ENCODE data around the gene TMEM135. TPM values are rescaled to one million over a fixed set of nuclear protein-coding genes. Genes with fewer than 3 reads are reported as not detected.

The TMEM135 gene
- total RNA-seq, 1 experiment from 2014 or later = 70.3 TPM

GRCh38 chr11:87300640-87301380, 263.1 kb downstream of the TMEM135 start:
- intact Hi-C loops (cut with micrococcal nuclease; ENCODE audit: unreplicated experiment) = no loop called here
- Histone ChIP-seq H3K36me3 (ENCODE audit: insufficient read depth, low read length, poor library complexity, severe bottlenecking) (no peaks in the 10 kb centered on the region), H3K9me3 (ENCODE audit: low read depth, low read length, poor library complexity, severe bottlenecking) (no peaks in the 10 kb centered on the region), H3K4me3 (ENCODE audit: low read depth, low read length, poor library complexity, severe bottlenecking) (no peak overlapping the region), H3K27me3 (replicated peaks; ENCODE audit: insufficient read depth, low read depth, low read length, poor library complexity) (no peaks in the 10 kb centered on the region), H3K27ac (ENCODE audit: low read depth, low read length, poor library complexity, severe bottlenecking) (peak overlapping the region; percentile 20), H3K4me1 (ENCODE audit: insufficient read depth, low read length, poor library complexity, severe bottlenecking) (peaks cover 39% of the 10 kb centered on the region)
- ChIA-PET CTCF (interaction anchor here (0.5 to 1.1 kb wide), 4 partner anchors 12 to 430 kb away, joined by 3 to 8 read pairs (median 4); no protein-coding TSS in a partner anchor), POLR2A (ENCODE audit: low non-redundant PET) (no interaction called here)
- TF ChIP-seq CTCF (conservative IDR thresholded peaks at IDR 0.05; ENCODE audit: low read depth, low read length) = peak; percentile 32; the same call in 1 of the 2 replicates
- no peak for TF ChIP-seq EZH2 (IDR thresholded peaks at IDR 0.05; ENCODE audit: borderline replicate concordance, low read depth, low read length, poor library complexity, severe bottlenecking)
- no TSS peak for BruUV-seq (replicated peaks)
- no peak for DNase-seq (ENCODE audit: low spot score)

- no peak for DNase-seq (ENCODE audit: low spot score)
- POLR2A ChIA-PET (ENCODE audit: low non-redundant PET) = no interaction called here
- Histone ChIP-seq H3K9me3 (ENCODE audit: low read depth, low read length, poor library complexity, severe bottlenecking) (no peaks in the 10 kb centered on the region), H3K4me1 (ENCODE audit: insufficient read depth, low read length, poor library complexity, severe bottlenecking) (peaks cover 50% of the 10 kb centered on the region), H3K27me3 (replicated peaks; ENCODE audit: insufficient read depth, low read depth, low read length, poor library complexity) (no peaks in the 10 kb centered on the region), H3K27ac (ENCODE audit: low read depth, low read length, poor library complexity, severe bottlenecking) (no peak overlapping the region), H3K36me3 (ENCODE audit: insufficient read depth, low read length, poor library complexity, severe bottlenecking) (no peaks in the 10 kb centered on the region), H3K4me3 (ENCODE audit: low read depth, low read length, poor library complexity, severe bottlenecking) (no peak overlapping the region)
- TF ChIP-seq CTCF (conservative IDR thresholded peaks at IDR 0.05; ENCODE audit: low read depth, low read length) (no peak), EZH2 (IDR thresholded peaks at IDR 0.05; ENCODE audit: borderline replicate concordance, low read depth, low read length, poor library complexity, severe bottlenecking) (no peak)
- no TSS peak for BruUV-seq (replicated peaks)
- intact Hi-C loops (cut with micrococcal nuclease; ENCODE audit: unreplicated experiment) = no loop called here
- CTCF ChIA-PET = interaction anchor here (0.5 kb wide), 1 partner anchor 13 kb away, joined by 8 read pairs; no protein-coding TSS in a partner anchor
Observed at GRCh38 chr11:87301785-87302540, 264.2 kb downstream of the TMEM135 start.

- H3K9me3 ChIP-seq (ENCODE audit: low read depth, low read length, poor library complexity, severe bottlenecking) = no peaks in the 10 kb centered on the region
- no TSS peak for BruUV-seq (replicated peaks)
- TF ChIP-seq CTCF (conservative IDR thresholded peaks at IDR 0.05; ENCODE audit: low read depth, low read length) (no peak), EZH2 (IDR thresholded peaks at IDR 0.05; ENCODE audit: borderline replicate concordance, low read depth, low read length, poor library complexity, severe bottlenecking) (no peak)
- H3K27me3 ChIP-seq (replicated peaks; ENCODE audit: insufficient read depth, low read depth, low read length, poor library complexity) = no peaks in the 10 kb centered on the region
- CTCF ChIA-PET = no interaction called here
- no peaks in the 10 kb centered on the region for H3K36me3 ChIP-seq (ENCODE audit: insufficient read depth, low read length, poor library complexity, severe bottlenecking)
- H3K4me3 ChIP-seq (ENCODE audit: low read depth, low read length, poor library complexity, severe bottlenecking) = no peak overlapping the region
- peaks cover 49% of the 10 kb centered on the region for H3K4me1 ChIP-seq (ENCODE audit: insufficient read depth, low read length, poor library complexity, severe bottlenecking)
- DNase-seq (ENCODE audit: low spot score) = no peak
- no peak overlapping the region for H3K27ac ChIP-seq (ENCODE audit: low read depth, low read length, poor library complexity, severe bottlenecking)
- POLR2A ChIA-PET (ENCODE audit: low non-redundant PET) = interaction anchor here (0.5 kb wide), 1 partner anchor 410 kb away, joined by 3 read pairs; no protein-coding TSS in a partner anchor
- intact Hi-C loops (cut with micrococcal nuclease; ENCODE audit: unreplicated experiment) = no loop called here
Observed at GRCh38 chr11:87304412-87304811, 266.7 kb downstream of the TMEM135 start.
